Thyroid gland (tissue), 4 donors: Measurements from ENCODE around the gene PXMP4.

ENCODE experiments used
- POLR2A ChIP-seq, 2 donors: fragments of 450-650 bp; IDR thresholded peaks; one replicate each; pipeline ENCODE4 v1.6.1; 2017; ENCODE audit warnings: antibody characterized with exemption in 2 of 2, mild to moderate bottlenecking in 2 of 2, moderate library complexity in 1 of 2
- TF ChIP-seq, protein P1 (sequence below), 6 experiments: fragments of 200-600 bp in 3 of 6; fragments of 450-650 bp in 3 of 6; sonication (generic) in 3 of 6; IDR thresholded peaks; one replicate each; pipeline ENCODE4 v1.5.1; 2016 to 2019; ENCODE audit warnings: antibody characterized with exemption in 6 of 6, mild to moderate bottlenecking in 2 of 6, inconsistent platforms in 1 of 6, moderate library complexity in 1 of 6

DNA sequence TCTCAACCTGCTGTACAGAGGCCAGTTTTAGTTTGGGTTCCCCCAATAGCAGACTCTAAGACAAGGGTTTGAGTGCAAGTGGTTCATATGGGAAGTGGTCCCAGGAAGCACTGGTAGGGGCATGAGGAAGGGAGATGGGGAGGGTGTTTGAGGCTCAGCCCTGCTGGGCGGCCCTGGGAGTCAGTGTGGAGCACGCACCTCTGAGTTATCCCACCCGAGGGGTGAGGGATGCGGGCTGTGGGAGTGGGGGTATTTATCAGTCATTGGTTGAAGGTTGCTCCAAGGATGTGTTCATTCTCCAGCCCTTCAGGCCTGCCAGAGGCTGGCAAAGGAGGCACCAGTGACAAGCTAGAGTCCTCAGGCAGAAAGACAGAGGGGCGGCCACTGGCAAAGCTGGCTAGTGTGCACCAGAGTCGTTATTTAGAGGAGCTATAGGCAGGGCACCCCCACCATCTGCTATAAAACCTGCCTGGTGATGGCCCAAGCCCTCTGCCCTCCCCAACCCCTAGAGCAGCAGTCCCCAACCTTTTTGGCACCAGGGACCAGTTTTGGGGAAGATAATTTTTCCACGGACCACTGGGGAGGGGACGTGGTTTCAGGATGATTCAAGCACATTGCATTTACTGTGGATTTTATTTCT is 16.5 kb downstream of the PXMP4 start:
- TF ChIP-seq, protein P1, sequence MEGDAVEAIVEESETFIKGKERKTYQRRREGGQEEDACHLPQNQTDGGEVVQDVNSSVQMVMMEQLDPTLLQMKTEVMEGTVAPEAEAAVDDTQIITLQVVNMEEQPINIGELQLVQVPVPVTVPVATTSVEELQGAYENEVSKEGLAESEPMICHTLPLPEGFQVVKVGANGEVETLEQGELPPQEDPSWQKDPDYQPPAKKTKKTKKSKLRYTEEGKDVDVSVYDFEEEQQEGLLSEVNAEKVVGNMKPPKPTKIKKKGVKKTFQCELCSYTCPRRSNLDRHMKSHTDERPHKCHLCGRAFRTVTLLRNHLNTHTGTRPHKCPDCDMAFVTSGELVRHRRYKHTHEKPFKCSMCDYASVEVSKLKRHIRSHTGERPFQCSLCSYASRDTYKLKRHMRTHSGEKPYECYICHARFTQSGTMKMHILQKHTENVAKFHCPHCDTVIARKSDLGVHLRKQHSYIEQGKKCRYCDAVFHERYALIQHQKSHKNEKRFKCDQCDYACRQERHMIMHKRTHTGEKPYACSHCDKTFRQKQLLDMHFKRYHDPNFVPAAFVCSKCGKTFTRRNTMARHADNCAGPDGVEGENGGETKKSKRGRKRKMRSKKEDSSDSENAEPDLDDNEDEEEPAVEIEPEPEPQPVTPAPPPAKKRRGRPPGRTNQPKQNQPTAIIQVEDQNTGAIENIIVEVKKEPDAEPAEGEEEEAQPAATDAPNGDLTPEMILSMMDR (IDR thresholded peaks at IDR 0.05) = no peak
- no peak for TF ChIP-seq POLR2A (IDR thresholded peaks at IDR 0.05)
